AG10803 (cell line): ENCODE data around the gene RORB.
"Not testable (repeated sequence)": the region's sequence is repeated elsewhere in the genome, so short reads cannot be mapped to it uniquely, and the experiment has no call there.

Source experiments
- DNase-seq: peaks from one replicate; pipeline ENCODE4 v3.0.0; 2010; ENCODE audit warnings: low read depth
- H3K4me3 ChIP-seq: 2 replicates; pipeline ENCODE4 v1.5.1; 2011; ENCODE audit warnings: mild to moderate bottlenecking, low read length, control low read depth
- CTCF ChIP-seq: conservative IDR thresholded peaks from 2 replicates; pipeline ENCODE4 v1.5.1; 2011; ENCODE audit warnings: mild to moderate bottlenecking, low read length, control low read depth, inconsistent platforms

Gene RORB

GRCh38 chr9:74527718-74528117, 30.6 kb downstream of the RORB start:
- H3K4me3 ChIP-seq, result no peak overlapping the region
- no peak for DNase-seq
- no peak for TF ChIP-seq CTCF

- H3K4me3 ChIP-seq, result no peak overlapping the region
- DNase-seq, result no peak
- no peak for TF ChIP-seq CTCF
Observed at GRCh38 chr9:74528207-74528606, 31.1 kb downstream of the RORB start.

- DNase-seq, H3K4me3 ChIP-seq: not testable (repeated sequence)
Observed at GRCh38 chr9:74530458-74530857, 33.3 kb downstream of the RORB start.

GRCh38 chr9:74533253-74533652, 36.1 kb downstream of the RORB start:
- TF ChIP-seq CTCF, result no peak
- H3K4me3 ChIP-seq, result no peak overlapping the region
- no peak for DNase-seq

- no peak overlapping the region for H3K4me3 ChIP-seq
- TF ChIP-seq CTCF, result no peak
- no peak for DNase-seq
Observed at GRCh38 chr9:74534841-74535240, 37.7 kb downstream of the RORB start.

GRCh38 chr9:74543145-74543544, 46.0 kb downstream of the RORB start:
- DNase-seq, result no peak
- H3K4me3 ChIP-seq, result no peak overlapping the region
- TF ChIP-seq CTCF, result no peak

GRCh38 chr9:74551266-74551665, 54.1 kb downstream of the RORB start:
- no peak for TF ChIP-seq CTCF
- DNase-seq, result no peak
- H3K4me3 ChIP-seq, result no peak overlapping the region

- no peak for TF ChIP-seq CTCF
- no peak overlapping the region for H3K4me3 ChIP-seq
- DNase-seq, result no peak
Observed at GRCh38 chr9:74554751-74555419, 57.8 kb downstream of the RORB start.
